ENCODE results near the gene FBXL3.
"Not testable (repeated sequence)": the region's sequence is repeated elsewhere in the genome, so short reads cannot be mapped to it uniquely, and the experiment has no call there.

The FBXL3 gene

GRCh38 chr13:77013853-77014542, 13.0 kb downstream of the FBXL3 start:
- Mint-ChIP-seq H3K36me3 (peaks cover 21% of the 10 kb centered on the region), H3K27me3 (no peaks in the 10 kb centered on the region), H3K27ac (peak overlapping the region; percentile 64), H3K4me1 (ENCODE audit: low read depth) (peaks cover 64% of the 10 kb centered on the region), H3K9me3 (ENCODE audit: low read depth) (no peaks in the 10 kb centered on the region), H3K4me3 (no peak overlapping the region)

GRCh38 chr13:77009719-77010118, 17.2 kb downstream of the FBXL3 start:
- peaks cover 14% of the 10 kb centered on the region for H3K36me3 Mint-ChIP-seq
- peak overlapping the region; percentile 76 for H3K27ac Mint-ChIP-seq
- not testable (repeated sequence) for H3K27me3 Mint-ChIP-seq; H3K9me3 Mint-ChIP-seq (ENCODE audit: low read depth)
- peaks cover 57% of the 10 kb centered on the region for H3K4me1 Mint-ChIP-seq (ENCODE audit: low read depth)
- peak overlapping the region; percentile 38 for H3K4me3 Mint-ChIP-seq

GRCh38 chr13:77009011-77009410, 17.9 kb downstream of the FBXL3 start:
- no peaks in the 10 kb centered on the region for H3K9me3 Mint-ChIP-seq (ENCODE audit: low read depth)
- H3K27ac Mint-ChIP-seq: peak overlapping the region; percentile 76
- no peak overlapping the region for H3K4me3 Mint-ChIP-seq
- peaks cover 56% of the 10 kb centered on the region for H3K4me1 Mint-ChIP-seq (ENCODE audit: low read depth)
- peaks cover 10% of the 10 kb centered on the region for H3K36me3 Mint-ChIP-seq
- no peaks in the 10 kb centered on the region for H3K27me3 Mint-ChIP-seq

GRCh38 chr13:77008337-77008736, 18.6 kb downstream of the FBXL3 start:
- H3K36me3 Mint-ChIP-seq; H3K4me3 Mint-ChIP-seq; H3K27me3 Mint-ChIP-seq; H3K9me3 Mint-ChIP-seq (ENCODE audit: low read depth): not testable (repeated sequence)
- Mint-ChIP-seq H3K4me1 (ENCODE audit: low read depth) (peaks cover 51% of the 10 kb centered on the region), H3K27ac (peak overlapping the region; percentile 76)

- H3K27ac Mint-ChIP-seq: peak overlapping the region; percentile 50
- H3K36me3 Mint-ChIP-seq: peaks cover 4% of the 10 kb centered on the region
- no peak overlapping the region for H3K4me3 Mint-ChIP-seq
- H3K27me3 Mint-ChIP-seq: no peaks in the 10 kb centered on the region
- H3K9me3 Mint-ChIP-seq (ENCODE audit: low read depth): no peaks in the 10 kb centered on the region
- peaks cover 52% of the 10 kb centered on the region for H3K4me1 Mint-ChIP-seq (ENCODE audit: low read depth)
These were observed 24.3 kb downstream of the FBXL3 start for GRCh38 chr13:77002590-77003190.

GRCh38 chr13:77001963-77002587, 24.9 kb downstream of the FBXL3 start:
- no peaks in the 10 kb centered on the region for H3K27me3 Mint-ChIP-seq
- H3K36me3 Mint-ChIP-seq: peaks cover 4% of the 10 kb centered on the region
- peaks cover 47% of the 10 kb centered on the region for H3K4me1 Mint-ChIP-seq (ENCODE audit: low read depth)
- no peaks in the 10 kb centered on the region for H3K9me3 Mint-ChIP-seq (ENCODE audit: low read depth)
- peak overlapping the region; percentile 86 for H3K27ac Mint-ChIP-seq
- H3K4me3 Mint-ChIP-seq: no peak overlapping the region

- H3K4me3 Mint-ChIP-seq: no peak overlapping the region
- no peaks in the 10 kb centered on the region for H3K9me3 Mint-ChIP-seq (ENCODE audit: low read depth)
- peak overlapping the region; percentile 86 for H3K27ac Mint-ChIP-seq
- H3K27me3 Mint-ChIP-seq: no peaks in the 10 kb centered on the region
- H3K4me1 Mint-ChIP-seq (ENCODE audit: low read depth): peaks cover 45% of the 10 kb centered on the region
- peaks cover 6% of the 10 kb centered on the region for H3K36me3 Mint-ChIP-seq
These were observed 25.4 kb downstream of the FBXL3 start for GRCh38 chr13:77001540-77001939.

GRCh38 chr13:77000475-77000874, 26.5 kb downstream of the FBXL3 start:
- Mint-ChIP-seq H3K9me3 (ENCODE audit: low read depth) (no peaks in the 10 kb centered on the region), H3K27ac (no peak overlapping the region), H3K4me3 (no peak overlapping the region), H3K27me3 (no peaks in the 10 kb centered on the region), H3K4me1 (ENCODE audit: low read depth) (peaks cover 48% of the 10 kb centered on the region), H3K36me3 (peaks cover 9% of the 10 kb centered on the region)

GRCh38 chr13:76994281-76994680, 32.7 kb downstream of the FBXL3 start:
- Mint-ChIP-seq H3K4me1 (ENCODE audit: low read depth) (peaks cover 56% of the 10 kb centered on the region), H3K9me3 (ENCODE audit: low read depth) (no peaks in the 10 kb centered on the region), H3K27me3 (no peaks in the 10 kb centered on the region), H3K4me3 (peak overlapping the region; percentile 97), H3K27ac (peak overlapping the region; percentile 73), H3K36me3 (peaks cover 7% of the 10 kb centered on the region)

- no peaks in the 10 kb centered on the region for H3K9me3 Mint-ChIP-seq (ENCODE audit: low read depth)
- H3K4me1 Mint-ChIP-seq (ENCODE audit: low read depth): peaks cover 56% of the 10 kb centered on the region
- H3K27me3 Mint-ChIP-seq: no peaks in the 10 kb centered on the region
- H3K4me3 Mint-ChIP-seq: peak overlapping the region; percentile 97
- peak overlapping the region; percentile 96 for H3K27ac Mint-ChIP-seq
- peaks cover 7% of the 10 kb centered on the region for H3K36me3 Mint-ChIP-seq
These were observed 33.5 kb downstream of the FBXL3 start for GRCh38 chr13:76993473-76993872.

GRCh38 chr13:76993021-76993420, 33.9 kb downstream of the FBXL3 start:
- Mint-ChIP-seq H3K9me3 (ENCODE audit: low read depth) (no peaks in the 10 kb centered on the region), H3K27me3 (no peaks in the 10 kb centered on the region), H3K4me1 (ENCODE audit: low read depth) (peaks cover 51% of the 10 kb centered on the region), H3K36me3 (peaks cover 7% of the 10 kb centered on the region), H3K4me3 (peak overlapping the region; percentile 97), H3K27ac (peak overlapping the region; percentile 96)

GRCh38 chr13:76992548-76993001, 34.4 kb downstream of the FBXL3 start:
- Mint-ChIP-seq H3K4me3 (peak overlapping the region; percentile 97), H3K27ac (peak overlapping the region; percentile 96), H3K36me3 (peaks cover 7% of the 10 kb centered on the region), H3K4me1 (ENCODE audit: low read depth) (peaks cover 51% of the 10 kb centered on the region), H3K27me3 (no peaks in the 10 kb centered on the region), H3K9me3 (ENCODE audit: low read depth) (no peaks in the 10 kb centered on the region)

GRCh38 chr13:76991796-76992547, 35.0 kb downstream of the FBXL3 start, which contains the start of gene CLN5:
Gene CLN5 (plus strand): TSS chr13:76992081. CDS start chr13:76992099, 18 bp downstream.
- peaks cover 51% of the 10 kb centered on the region for H3K4me1 Mint-ChIP-seq (ENCODE audit: low read depth)

GRCh38 chr13:76991432-76991795, 35.5 kb downstream of the FBXL3 start:
- H3K4me1 Mint-ChIP-seq (ENCODE audit: low read depth): peaks cover 48% of the 10 kb centered on the region
- H3K9me3 Mint-ChIP-seq (ENCODE audit: low read depth): no peaks in the 10 kb centered on the region
- no peaks in the 10 kb centered on the region for H3K27me3 Mint-ChIP-seq
- H3K27ac Mint-ChIP-seq: peak overlapping the region; percentile 97
- H3K4me3 Mint-ChIP-seq: peak overlapping the region; percentile 97
- H3K36me3 Mint-ChIP-seq: peaks cover 4% of the 10 kb centered on the region

More at GRCh38 chr13:76991796-76992547, 35.0 kb downstream of the FBXL3 start, which contains the start of gene CLN5:
- Mint-ChIP-seq H3K27me3 (no peaks in the 10 kb centered on the region), H3K36me3 (peaks cover 7% of the 10 kb centered on the region), H3K9me3 (ENCODE audit: low read depth) (no peaks in the 10 kb centered on the region), H3K27ac (peak within 1 kb of the TSS; percentile 97), H3K4me3 (peak within 1 kb of the TSS; percentile 97)

GRCh38 chr13:76983676-76984075, 43.3 kb downstream of the FBXL3 start:
- Mint-ChIP-seq H3K9me3 (ENCODE audit: low read depth) (no peaks in the 10 kb centered on the region), H3K27ac (no peak overlapping the region), H3K4me3 (no peak overlapping the region), H3K27me3 (peaks cover 13% of the 10 kb centered on the region), H3K4me1 (ENCODE audit: low read depth) (peaks cover 3% of the 10 kb centered on the region), H3K36me3 (no peaks in the 10 kb centered on the region)
